Muscle layer of duodenum (tissue), 2 donors: ENCODE measurements around the gene PRRT2.

Experiments
- H3K27ac ChIP-seq: one replicate; pipeline ENCODE4 v1.7.0; 2013; ENCODE audit warnings: mild to moderate bottlenecking, low read length
- H3K27me3 ChIP-seq: one replicate; pipeline ENCODE4 v1.7.0; 2013; ENCODE audit warnings: low read depth, mild to moderate bottlenecking, control low read depth, low read length
- H3K36me3 ChIP-seq, 2 donors: one replicate each; pipeline ENCODE4 v1.7.0; 2013; ENCODE audit warnings: low read length in 2 of 2, control low read depth in 1 of 2, mild to moderate bottlenecking in 1 of 2; ENCODE audit not compliant: insufficient read depth in 2 of 2, control insufficient read depth in 1 of 2
- H3K4me1 ChIP-seq, 2 donors: one replicate each; pipeline ENCODE4 v1.7.0; 2013; ENCODE audit warnings: low read length in 2 of 2, mild to moderate bottlenecking in 2 of 2, control low read depth in 1 of 2, moderate library complexity in 1 of 2; ENCODE audit not compliant: insufficient read depth in 2 of 2, control insufficient read depth in 1 of 2
- H3K4me3 ChIP-seq, 2 donors: one replicate each; pipeline ENCODE4 v1.7.0; 2013; ENCODE audit warnings: low read length in 2 of 2, low read depth in 1 of 2, mild to moderate bottlenecking in 1 of 2
- H3K9me3 ChIP-seq, 2 donors: one replicate each; pipeline ENCODE4 v1.7.0; 2013; ENCODE audit warnings: low read length in 2 of 2, control low read depth in 1 of 2, mild to moderate bottlenecking in 1 of 2; ENCODE audit not compliant: control insufficient read depth in 1 of 2
- donor health status: healthy.

PRRT2 gene

DNA sequence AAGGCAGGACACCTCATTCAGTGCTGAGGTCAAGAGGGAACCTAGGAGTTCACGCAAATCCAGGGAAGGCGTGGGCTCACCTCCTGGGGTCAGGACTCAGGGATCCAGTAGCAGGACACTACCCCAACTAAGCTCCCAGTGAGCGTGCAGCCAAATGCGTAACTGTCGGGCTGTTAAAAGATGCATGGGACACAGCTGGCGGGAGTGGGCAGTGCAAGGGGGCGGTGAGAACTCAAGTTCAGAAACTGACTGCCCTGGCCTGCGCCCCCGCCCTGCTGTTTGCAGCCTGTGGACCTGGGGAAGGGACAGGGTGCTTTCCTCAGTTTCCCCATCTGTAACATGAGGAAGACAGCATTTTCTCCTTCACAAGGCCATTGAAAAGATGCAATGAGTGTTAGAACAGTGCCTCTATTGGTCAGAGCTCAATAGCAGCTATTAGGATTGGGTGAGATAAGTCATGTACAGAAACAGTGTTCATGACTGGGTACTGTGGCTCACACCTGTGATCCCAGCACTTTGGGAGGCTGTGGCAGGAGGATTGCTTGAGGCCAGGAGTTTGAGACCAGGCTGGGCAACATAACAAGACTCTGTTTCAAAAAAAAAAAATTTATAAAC is 30.8 kb downstream of the PRRT2 start:
- Histone ChIP-seq H3K36me3 (peaks cover 53 to 93% of the 10 kb centered on the region in 2 donors), H3K27me3 (no peaks in the 10 kb centered on the region), H3K4me1 (peaks cover 0 to 16% of the 10 kb centered on the region in 2 donors)

DNA sequence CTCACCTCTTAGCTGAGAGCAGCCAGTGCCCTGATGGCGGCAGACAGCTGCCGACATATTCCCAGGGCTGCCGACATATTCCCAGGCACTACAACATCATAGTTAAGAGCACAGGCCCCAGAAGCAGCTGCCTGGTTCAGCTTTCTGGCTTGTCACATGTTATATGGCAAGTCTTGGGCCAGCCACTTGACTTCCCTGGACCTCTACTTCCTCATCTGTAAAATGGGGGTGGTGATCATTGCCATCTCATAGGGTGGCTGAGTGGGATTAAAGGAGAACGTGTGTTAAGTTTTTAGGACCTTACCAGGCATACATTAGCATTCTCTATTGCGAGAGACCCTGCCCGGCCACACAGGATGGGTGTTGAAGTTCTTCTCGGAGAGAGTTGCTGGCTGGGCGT is 31.9 kb downstream of the PRRT2 start:
- Histone ChIP-seq H3K4me3 (no peak overlapping the region), H3K9me3 (no peaks in the 10 kb centered on the region), H3K27me3 (no peaks in the 10 kb centered on the region), H3K27ac (no peak overlapping the region), H3K4me1 (peaks cover 0 to 22% of the 10 kb centered on the region in 2 donors), H3K36me3 (peaks cover 54 to 83% of the 10 kb centered on the region in 2 donors)

More for the DNA sequence above, 30.8 kb downstream of the PRRT2 start:
- H3K9me3 ChIP-seq: no peaks in the 10 kb centered on the region
- no peak overlapping the region for H3K4me3 ChIP-seq
- H3K27ac ChIP-seq: no peak overlapping the region

DNA sequence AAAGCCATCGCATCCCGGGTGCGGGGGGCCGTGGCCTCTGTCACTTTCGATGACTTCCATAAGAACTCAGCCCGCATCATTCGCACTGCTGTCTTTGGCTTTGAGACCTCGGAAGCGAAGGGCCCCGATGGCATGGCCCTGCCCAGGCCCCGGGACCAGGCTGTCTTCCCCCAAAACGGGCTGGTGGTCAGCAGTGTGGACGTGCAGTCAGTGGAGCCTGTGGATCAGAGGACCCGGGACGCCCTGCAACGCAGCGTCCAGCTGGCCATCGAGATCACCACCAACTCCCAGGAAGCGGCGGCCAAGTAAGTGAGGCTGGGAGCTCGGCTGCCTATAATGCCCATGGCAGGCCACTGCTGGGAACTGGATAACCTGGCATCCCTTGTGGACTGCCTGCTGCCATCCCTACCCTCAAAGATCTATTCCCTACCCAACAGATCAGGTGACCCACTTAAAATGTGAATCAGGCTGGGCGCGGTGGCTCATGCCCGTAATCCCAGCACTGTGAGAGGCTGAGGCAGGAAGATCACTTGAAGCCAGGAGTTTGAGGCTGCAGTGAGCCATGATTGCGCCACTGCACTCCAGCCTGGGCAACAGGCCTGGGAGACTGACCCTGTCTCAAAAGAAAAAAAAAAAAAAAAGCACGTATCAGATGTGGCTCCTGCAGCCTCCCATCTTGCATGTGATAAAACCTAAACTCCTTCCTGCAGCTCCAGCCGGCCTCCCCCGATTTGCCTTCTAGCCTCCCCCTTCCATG is 32.8 kb downstream of the PRRT2 start:
- Histone ChIP-seq H3K4me3 (no peak overlapping the region), H3K27ac (no peak overlapping the region), H3K27me3 (no peaks in the 10 kb centered on the region), H3K4me1 (peaks cover 0 to 30% of the 10 kb centered on the region in 2 donors), H3K36me3 (peaks cover 53 to 75% of the 10 kb centered on the region in 2 donors), H3K9me3 (no peaks in the 10 kb centered on the region)

DNA sequence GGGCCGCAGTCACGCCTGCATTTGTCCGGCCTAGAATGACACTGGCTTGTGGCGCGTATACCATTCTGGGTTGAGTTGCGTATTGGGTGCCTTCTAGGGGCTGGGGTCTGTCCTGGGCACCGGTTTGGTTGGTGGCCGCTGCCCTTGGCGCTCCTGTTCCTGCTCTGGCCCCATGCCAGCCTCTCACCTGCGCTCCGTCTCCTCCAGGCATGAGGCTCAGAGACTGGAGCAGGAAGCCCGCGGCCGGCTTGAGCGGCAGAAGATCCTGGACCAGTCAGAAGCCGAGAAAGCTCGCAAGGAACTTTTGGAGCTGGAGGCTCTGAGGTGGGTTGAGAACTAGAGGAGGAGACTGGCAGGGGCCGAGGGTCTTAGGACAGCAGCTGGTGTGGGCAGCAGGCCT is 33.7 kb downstream of the PRRT2 start:
- Histone ChIP-seq H3K4me1 (peaks cover 0 to 32% of the 10 kb centered on the region in 2 donors), H3K27me3 (no peaks in the 10 kb centered on the region), H3K36me3 (peaks cover 44 to 66% of the 10 kb centered on the region in 2 donors), H3K9me3 (no peaks in the 10 kb centered on the region), H3K27ac (no peak overlapping the region), H3K4me3 (no peak overlapping the region)

DNA sequence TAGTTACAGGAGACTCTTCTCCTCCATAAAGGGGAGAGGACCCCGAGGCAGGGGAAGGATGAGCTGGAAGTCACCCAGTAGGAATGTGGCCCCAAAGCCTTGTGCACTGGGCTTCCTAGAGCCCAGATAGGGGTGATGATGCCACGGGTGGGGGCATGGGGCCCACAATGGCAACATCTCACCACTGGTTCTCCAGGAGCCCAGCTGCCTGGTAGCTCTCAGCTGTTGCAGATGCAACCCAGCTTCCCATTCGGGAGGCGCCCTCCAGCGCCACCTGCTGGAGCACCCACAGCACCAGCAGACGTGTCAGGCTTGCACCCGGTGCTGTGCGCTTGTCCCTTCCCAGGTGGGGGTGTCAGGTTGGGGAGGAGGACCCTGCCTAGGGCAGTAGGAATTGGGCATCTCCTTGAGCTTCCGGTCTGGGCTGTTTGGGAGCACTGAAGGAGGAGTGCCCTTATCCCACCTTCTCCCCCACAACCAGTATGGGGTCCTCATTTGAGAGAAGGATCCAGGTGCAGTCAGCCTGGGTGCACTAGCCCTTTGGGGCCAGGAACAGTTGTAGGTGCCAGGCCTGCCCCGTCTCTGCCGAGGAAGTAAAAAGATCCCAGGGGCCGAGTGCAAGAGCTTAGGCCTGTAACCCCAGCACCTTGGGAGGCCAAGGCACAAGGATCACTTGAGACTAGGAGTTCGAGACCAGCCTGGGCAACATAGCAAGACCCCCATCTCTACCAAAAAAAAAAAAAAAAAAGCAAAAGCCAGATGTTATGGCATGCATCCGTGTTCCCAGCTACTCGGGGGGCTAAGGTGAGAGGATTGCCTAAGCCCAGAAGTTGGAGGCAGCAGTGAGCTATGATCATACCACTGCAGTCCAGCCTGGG is 36.7 kb downstream of the PRRT2 start:
- H3K27ac ChIP-seq: no peak overlapping the region
- peaks cover 23 to 40% of the 10 kb centered on the region in 2 donors for H3K36me3 ChIP-seq
- no peaks in the 10 kb centered on the region for H3K27me3 ChIP-seq
- no peak overlapping the region for H3K4me3 ChIP-seq
- peaks cover 0 to 32% of the 10 kb centered on the region in 2 donors for H3K4me1 ChIP-seq
- no peaks in the 10 kb centered on the region for H3K9me3 ChIP-seq

DNA sequence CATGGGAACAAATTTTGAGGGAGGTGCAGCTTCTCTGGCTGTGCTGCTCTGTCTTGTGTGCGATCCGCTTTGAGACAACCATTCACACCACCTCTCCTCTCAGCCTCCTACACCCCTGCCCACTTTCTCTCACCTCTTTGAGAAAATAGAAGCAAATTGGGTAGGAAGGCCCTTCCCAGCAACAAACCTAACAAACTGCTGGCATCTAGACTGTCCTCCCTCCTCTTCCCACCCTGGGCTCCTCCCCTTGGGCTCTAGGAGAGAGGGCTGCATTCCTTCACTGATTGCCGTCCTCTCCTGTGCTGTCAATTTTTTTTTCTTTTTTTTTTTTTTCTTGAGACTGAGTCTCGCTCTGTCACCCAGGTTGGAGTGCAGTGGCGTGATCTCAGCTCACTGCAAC is 37.5 kb downstream of the PRRT2 start:
- Histone ChIP-seq H3K27me3 (no peaks in the 10 kb centered on the region), H3K9me3 (no peaks in the 10 kb centered on the region), H3K4me1 (peaks cover 0 to 32% of the 10 kb centered on the region in 2 donors), H3K27ac (no peak overlapping the region), H3K4me3 (no peak overlapping the region), H3K36me3 (peaks cover 18 to 31% of the 10 kb centered on the region in 2 donors)

DNA sequence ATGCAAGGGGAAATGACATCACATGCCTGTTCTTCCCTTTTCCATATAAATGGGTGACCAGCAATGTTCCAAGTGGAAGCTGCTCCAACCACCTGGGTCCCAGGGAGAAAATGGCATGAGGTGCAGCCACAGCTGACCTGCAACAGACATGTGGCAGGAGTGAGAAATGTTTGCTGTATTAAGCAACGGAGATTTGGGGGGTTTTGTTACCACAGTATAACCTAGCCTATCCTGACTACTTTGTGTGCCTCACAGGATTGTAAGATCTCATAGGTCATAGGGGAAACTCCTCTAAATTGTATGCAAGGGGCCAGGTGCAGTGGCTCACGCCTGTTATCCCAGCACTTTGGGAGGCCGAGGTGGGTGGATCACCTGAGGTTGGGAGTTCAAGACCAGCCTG is 39.0 kb downstream of the PRRT2 start:
- Histone ChIP-seq H3K4me1 (peaks cover 0 to 19% of the 10 kb centered on the region in 2 donors), H3K27me3 (no peaks in the 10 kb centered on the region), H3K27ac (no peak overlapping the region), H3K4me3 (no peak overlapping the region), H3K36me3 (peaks cover 12 to 16% of the 10 kb centered on the region in 2 donors), H3K9me3 (no peaks in the 10 kb centered on the region)

DNA sequence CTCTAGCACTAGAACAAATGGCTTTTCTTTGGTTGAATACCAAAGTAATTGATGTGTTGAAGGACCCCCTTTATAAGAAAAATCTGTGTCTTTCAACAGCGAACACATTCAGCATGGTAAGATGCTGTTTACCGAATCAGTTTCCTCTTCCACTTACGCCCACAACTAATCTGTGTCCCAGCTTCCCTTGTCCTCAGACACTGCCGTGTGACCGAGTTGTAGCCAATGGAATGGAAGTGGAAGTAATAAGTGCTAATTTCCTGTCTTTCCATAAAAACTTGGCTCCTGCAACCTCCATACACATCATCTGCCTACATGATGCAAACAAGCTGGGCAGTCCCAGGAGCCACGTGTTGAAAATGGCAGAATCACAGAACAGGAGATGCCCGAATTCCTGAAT is 40.7 kb downstream of the PRRT2 start:
- H3K36me3 ChIP-seq: peaks cover 2 to 3% of the 10 kb centered on the region in 2 donors
- no peak overlapping the region for H3K4me3 ChIP-seq
- no peaks in the 10 kb centered on the region for H3K9me3 ChIP-seq
- H3K4me1 ChIP-seq: peaks cover 0 to 16% of the 10 kb centered on the region in 2 donors
- no peaks in the 10 kb centered on the region for H3K27me3 ChIP-seq
- no peak overlapping the region for H3K27ac ChIP-seq

DNA sequence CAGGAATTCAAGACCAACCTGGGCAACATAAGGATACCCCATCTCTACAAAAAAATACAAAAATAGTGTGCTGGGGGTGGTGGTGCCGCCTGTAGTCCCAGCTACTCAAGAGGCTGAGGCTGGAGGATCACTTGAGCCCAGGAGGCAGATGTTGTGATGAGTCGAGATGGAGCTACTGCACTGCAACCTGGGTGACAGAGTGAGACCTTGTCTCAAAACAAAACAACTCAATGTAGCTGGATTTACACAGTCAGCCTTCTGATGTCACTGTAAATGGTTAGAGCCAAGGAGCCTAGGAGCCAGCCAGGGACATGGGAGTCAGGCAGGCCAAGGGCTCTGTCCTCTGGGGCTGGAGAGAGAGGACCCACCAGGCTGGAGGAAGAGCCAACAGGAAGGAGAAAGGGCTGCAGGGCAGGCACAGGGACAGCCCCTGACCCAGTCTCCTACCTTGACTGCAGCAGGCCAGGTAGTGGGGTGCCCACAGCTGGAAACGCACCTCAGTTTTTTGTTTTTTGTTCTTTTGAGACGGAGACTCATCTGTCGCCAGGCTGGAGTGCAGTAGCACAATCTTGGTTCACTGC is 42.6 kb downstream of the PRRT2 start:
- no peaks in the 10 kb centered on the region for H3K9me3 ChIP-seq
- no peaks in the 10 kb centered on the region for H3K27me3 ChIP-seq
- peaks cover 6 to 15% of the 10 kb centered on the region in 2 donors for H3K36me3 ChIP-seq
- no peak overlapping the region for H3K4me3 ChIP-seq
- H3K4me1 ChIP-seq: peaks cover 0 to 4% of the 10 kb centered on the region in 2 donors
- H3K27ac ChIP-seq: no peak overlapping the region

DNA sequence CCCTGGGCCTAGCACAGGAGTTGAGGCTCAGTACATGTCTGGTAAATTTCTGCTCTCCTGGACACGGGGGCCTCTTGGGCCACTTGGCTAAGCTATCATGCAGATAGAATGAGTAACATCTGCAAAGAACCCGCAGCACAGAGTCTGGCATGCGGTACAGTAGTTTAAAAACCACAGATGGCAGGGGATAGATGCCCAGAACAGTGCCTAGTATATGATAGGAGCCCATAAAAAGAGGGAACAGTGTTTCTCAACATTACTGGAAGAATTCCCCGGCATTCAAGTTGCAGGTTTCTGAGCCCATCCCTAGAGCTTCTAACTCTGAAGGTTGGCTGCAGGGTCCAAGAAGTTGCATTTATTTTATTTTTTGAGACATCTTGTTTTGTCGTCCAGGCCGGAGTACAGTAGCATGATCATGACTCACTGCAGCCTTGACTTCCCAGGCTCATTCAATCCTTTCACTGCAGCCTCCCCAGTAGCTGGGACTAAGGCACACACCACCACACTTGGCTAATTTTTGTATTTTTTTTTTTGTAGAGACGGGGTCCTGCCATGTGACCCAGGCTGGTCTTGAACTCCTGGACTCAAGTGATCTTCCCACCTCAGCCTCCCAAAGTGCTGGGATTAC is 45.3 kb downstream of the PRRT2 start:
- Histone ChIP-seq H3K27ac (no peak overlapping the region), H3K36me3 (peaks cover 16 to 32% of the 10 kb centered on the region in 2 donors), H3K4me3 (no peak overlapping the region), H3K27me3 (no peaks in the 10 kb centered on the region), H3K4me1 (peaks cover 5 to 15% of the 10 kb centered on the region in 2 donors), H3K9me3 (no peaks in the 10 kb centered on the region)
